ENCODE measurements around the gene VPS13D.

VPS13D gene

DNA sequence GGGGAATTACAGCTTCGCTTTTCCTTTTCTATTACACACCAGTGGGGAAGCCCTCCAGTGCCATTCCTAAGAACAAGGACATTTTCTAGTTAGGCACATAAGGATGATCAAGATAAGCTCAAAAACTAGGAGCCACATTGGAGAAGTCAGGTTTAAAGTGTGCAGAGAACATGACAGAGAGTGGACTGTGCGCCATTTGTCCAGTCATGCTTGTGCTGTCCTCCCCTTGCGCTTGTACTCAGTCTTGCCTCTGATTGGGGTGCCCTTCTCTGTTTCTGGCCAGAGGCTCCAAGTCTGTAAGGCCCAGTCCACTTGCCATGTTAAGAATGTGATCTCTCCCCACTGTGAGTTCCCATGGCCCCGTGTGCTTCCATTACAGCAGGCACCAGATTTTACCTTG is 198.5 kb downstream of the VPS13D start:
- no peak for DNase-seq (ENCODE audit: low spot score)

- DNase-seq (ENCODE audit: low spot score), result no peak
Observed at GRCh38 chr1:12430525-12430924, 200.7 kb downstream of the VPS13D start.

DNA sequence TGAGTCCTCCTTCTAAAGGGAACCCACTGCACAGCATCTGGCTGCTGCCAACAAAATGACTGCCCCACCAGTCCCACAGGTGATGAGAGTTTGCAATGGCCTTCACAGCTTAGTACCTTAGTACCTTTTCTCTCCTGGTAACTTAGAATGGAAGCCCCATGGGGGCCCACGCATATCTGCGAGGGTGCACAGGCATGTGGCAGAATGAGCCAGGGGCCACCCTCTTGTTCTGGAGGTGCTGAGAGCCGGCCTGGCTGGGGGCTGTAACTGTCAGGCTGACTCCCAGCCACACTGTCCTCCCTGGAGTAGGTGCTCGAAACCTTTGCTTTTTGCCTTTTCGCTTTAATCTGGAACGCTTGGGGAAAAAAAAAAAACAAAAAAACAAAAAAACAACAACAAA is 203.1 kb downstream of the VPS13D start:
- no peak for DNase-seq (ENCODE audit: low spot score)

GRCh38 chr1:12433323-12434053 is 203.7 kb downstream of the VPS13D start:
- DNase-seq (ENCODE audit: low spot score), result no peak

GRCh38 chr1:12434174-12434573 is 204.3 kb downstream of the VPS13D start:
- DNase-seq (ENCODE audit: low spot score), result peak; percentile 45

- no peak for DNase-seq (ENCODE audit: low spot score)
Observed at GRCh38 chr1:12434686-12435085, 204.9 kb downstream of the VPS13D start.

DNA sequence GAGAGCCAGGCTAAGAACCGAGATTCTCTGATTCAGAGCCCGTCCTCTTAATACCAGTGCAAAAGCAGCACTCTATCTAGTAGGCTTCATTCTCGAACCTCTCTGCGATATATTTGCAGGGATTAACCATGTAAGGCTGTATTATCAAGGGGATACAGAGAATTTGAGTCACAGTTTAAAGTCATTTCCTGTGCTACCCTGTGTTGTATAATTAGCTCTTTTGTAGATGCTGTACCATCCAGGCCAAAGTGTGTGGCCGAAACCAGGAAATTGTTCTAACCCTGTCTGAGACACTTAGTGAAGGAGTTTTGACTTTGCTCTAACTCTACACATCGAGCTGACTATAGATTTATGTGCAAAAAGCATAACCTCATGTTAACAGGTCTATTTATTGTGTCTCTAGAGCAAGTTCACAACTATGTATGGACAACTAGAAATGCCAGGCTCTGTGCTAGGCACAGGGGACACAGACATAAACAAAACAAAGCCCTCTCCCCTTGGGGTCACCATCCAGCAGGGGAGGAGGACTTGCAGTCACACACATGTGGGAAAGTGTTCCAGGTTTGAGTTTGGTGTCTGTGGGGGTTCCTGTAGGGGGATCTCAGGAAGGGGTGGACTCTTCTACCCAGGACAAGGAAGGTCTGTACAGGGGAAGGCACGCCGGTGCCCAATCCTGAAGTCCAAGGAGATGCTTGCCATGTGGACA is 206.0 kb downstream of the VPS13D start:
- no peak for DNase-seq (ENCODE audit: low spot score)

DNA sequence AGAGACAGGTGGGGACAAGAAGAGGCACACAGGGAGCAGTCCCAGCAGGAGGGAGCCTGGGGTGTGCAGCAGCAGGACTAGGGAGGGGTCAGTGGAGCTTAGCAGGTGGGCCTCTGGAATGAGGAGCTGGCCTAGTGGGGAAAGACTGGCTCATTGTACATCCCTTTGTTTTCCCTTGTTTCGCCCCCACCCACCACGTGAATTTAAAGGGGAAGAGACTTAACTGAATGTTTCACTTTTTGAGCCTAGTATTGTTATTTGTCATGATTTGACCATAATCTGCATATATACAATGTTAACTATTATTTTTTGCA is 206.5 kb downstream of the VPS13D start:
- no peak for DNase-seq (ENCODE audit: low spot score)

DNA sequence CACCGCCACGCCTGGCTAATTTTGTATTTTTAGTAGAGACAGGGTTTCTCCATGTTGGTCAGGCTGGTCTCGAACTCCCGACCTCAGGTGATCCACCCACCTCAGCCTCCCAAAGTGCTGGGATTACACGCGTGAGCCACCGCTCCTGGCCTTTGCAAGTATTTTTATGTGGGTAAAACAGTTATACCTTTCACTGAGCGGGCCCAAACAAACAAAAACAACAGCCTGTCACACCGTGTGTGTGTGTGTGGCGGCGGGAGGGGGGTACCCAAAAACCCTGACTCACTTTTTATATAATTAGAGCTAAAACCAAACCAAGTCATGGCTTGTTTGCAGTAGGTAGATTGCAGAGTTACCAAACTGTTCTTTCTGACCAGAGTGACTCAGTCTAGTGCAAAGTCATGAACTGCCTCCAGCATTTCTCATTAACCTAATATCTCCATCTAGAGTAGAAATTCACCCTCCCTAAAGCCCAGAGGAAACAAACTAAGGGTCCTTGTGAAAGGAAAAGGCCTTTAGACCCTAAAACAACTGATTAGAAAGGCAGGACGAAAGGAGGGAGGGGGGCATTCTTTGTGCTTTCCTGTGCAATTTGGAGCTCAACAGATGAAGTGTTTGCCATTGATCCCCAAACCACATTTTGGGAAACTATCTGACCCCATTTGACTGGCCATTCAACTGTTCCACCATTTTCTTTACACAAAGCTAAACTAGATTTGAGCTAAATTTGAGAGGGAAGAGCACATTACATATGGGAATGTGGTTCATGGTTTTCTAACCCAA is 207.2 kb downstream of the VPS13D start:
- peak; percentile 47 for DNase-seq (ENCODE audit: low spot score)

- no peak for DNase-seq (ENCODE audit: low spot score)
Observed at GRCh38 chr1:12437629-12438028, 207.8 kb downstream of the VPS13D start.

- no peak for DNase-seq (ENCODE audit: low spot score)
Observed at GRCh38 chr1:12438349-12438924, 208.6 kb downstream of the VPS13D start.

- no peak for DNase-seq (ENCODE audit: low spot score)
Observed at GRCh38 chr1:12439073-12439472, 209.2 kb downstream of the VPS13D start.

- DNase-seq (ENCODE audit: low spot score), result no peak
Observed at GRCh38 chr1:12441414-12442105, 211.7 kb downstream of the VPS13D start.

- DNase-seq (ENCODE audit: low spot score), result no peak
Observed at GRCh38 chr1:12442217-12442616, 212.4 kb downstream of the VPS13D start.

DNA sequence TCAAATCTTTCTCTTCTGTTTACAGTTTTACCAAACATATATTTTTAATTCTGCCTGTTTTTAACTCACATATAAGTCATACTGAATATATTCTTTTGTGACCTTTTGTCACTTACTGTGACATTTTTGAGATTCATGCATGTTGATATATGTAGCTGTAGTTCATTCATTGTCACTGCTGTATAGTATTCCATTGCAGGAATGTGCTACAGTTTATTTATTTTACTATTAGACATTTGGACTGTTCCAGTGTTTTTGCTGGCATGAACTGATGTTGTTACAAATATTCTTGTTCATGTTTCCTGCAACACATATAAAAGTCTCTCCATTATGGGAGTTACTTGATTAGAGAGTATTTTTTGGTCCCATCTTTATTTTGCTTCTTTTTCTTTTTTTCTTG is 213.3 kb downstream of the VPS13D start:
- no peak for DNase-seq (ENCODE audit: low spot score)

DNA sequence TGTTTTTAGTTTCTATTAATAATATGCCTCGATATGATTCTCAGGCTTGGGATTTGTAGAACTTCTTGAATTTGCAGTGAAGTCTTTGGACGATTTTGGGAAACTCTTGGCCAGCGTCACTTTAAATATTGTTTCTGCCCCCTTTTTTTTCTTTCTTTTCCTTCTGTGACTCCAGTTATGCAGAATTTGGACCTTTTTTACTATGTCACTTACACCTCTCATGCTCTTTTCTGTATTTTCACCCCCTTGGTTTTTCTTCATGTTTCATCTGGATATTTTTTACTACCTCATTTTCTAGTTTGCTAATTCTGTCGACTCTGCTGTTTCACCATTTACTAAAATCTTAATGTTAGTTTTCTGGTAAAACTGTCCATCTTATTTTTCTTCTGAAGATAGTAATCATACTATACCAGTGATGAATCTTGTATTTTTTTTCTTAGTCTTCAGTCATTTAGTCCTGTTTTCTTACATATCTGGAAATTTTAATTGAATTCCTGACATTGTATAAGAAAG is 214.6 kb downstream of the VPS13D start:
- DNase-seq (ENCODE audit: low spot score), result no peak

DNA sequence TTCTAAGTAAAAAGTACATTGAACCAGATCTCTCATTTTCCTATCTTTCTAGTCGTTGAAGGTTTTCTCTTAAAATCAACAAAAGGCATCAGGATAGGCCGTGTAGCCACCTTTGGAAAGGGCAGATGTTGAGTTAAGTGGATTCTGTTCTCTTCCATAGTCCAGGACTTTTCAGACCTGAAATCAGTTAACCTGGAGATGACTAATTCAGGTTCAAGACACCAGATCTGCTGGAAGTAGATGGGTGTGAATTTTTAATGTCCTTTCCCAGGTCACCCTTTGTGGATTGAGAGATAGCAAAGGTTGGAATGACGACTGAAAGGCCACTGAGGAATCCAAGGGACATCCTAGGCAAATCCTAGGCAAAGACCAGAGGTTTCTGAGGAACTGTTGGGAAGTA is 215.4 kb downstream of the VPS13D start:
- no peak for DNase-seq (ENCODE audit: low spot score)

GRCh38 chr1:12446593-12446992 is 216.8 kb downstream of the VPS13D start:
- no peak for DNase-seq (ENCODE audit: low spot score)

- DNase-seq (ENCODE audit: low spot score), result peak; percentile 72
Observed at GRCh38 chr1:12447307-12447706, 217.5 kb downstream of the VPS13D start.

GRCh38 chr1:12447849-12448312 is 218.1 kb downstream of the VPS13D start:
- peak; percentile 49 for DNase-seq (ENCODE audit: low spot score)

- DNase-seq (ENCODE audit: low spot score), result peak; percentile 24
Observed at GRCh38 chr1:12448746-12449177, 218.9 kb downstream of the VPS13D start.

All from GM03348 (cell line).